ENCODE results near the gene FAM114A2. TPM values are rescaled to one million over a fixed set of nuclear protein-coding genes. Genes with fewer than 3 reads are reported as not detected.
A peak's percentile ranks its signal among the peaks of the same experiment; 100 is the strongest.

Gene FAM114A2
- total RNA-seq, 3 donors from 2014 or later: 21.6 to 32.1 (median 22.0) TPM

GRCh38 chr5:153964191-153964879, 74.4 kb downstream of the FAM114A2 start:
- intact Hi-C loops (cut with DNase I; ENCODE audit: low total_unique reads): no loop called here
- Histone ChIP-seq H3K27me3 (no peaks in the 10 kb centered on the region), H3K27ac (no peak overlapping the region)

GRCh38 chr5:153960269-153961215, 78.2 kb downstream of the FAM114A2 start:
- Histone ChIP-seq H3K9me3 (no peaks in the 10 kb centered on the region), H3K27ac (no peak overlapping the region), H3K4me3 (no peak overlapping the region), H3K4me1 (no peaks in the 10 kb centered on the region), H3K27me3 (no peaks in the 10 kb centered on the region), H3K36me3 (no peaks in the 10 kb centered on the region)
- DNase-seq (ENCODE audit: low spot score in 2 of 2): no peak
- TF ChIP-seq POLR2AphosphoS5 (IDR thresholded peaks at IDR 0.05) (no peak), POLR2A (IDR thresholded peaks at IDR 0.05) (no peak), CTCF (IDR thresholded peaks at IDR 0.05) (no peak)
- intact Hi-C loops (cut with DNase I; ENCODE audit: low total_unique reads): no loop called here

More at GRCh38 chr5:153964191-153964879, 74.4 kb downstream of the FAM114A2 start:
- H3K4me3 ChIP-seq: no peak overlapping the region
- no peak for TF ChIP-seq POLR2A (IDR thresholded peaks at IDR 0.05)
- TF ChIP-seq CTCF (IDR thresholded peaks at IDR 0.05): no peak
- no peaks in the 10 kb centered on the region for H3K36me3 ChIP-seq
- no peaks in the 10 kb centered on the region for H3K9me3 ChIP-seq
- no peaks in the 10 kb centered on the region for H3K4me1 ChIP-seq
- DNase-seq (ENCODE audit: low spot score in 2 of 2): no peak

DNA sequence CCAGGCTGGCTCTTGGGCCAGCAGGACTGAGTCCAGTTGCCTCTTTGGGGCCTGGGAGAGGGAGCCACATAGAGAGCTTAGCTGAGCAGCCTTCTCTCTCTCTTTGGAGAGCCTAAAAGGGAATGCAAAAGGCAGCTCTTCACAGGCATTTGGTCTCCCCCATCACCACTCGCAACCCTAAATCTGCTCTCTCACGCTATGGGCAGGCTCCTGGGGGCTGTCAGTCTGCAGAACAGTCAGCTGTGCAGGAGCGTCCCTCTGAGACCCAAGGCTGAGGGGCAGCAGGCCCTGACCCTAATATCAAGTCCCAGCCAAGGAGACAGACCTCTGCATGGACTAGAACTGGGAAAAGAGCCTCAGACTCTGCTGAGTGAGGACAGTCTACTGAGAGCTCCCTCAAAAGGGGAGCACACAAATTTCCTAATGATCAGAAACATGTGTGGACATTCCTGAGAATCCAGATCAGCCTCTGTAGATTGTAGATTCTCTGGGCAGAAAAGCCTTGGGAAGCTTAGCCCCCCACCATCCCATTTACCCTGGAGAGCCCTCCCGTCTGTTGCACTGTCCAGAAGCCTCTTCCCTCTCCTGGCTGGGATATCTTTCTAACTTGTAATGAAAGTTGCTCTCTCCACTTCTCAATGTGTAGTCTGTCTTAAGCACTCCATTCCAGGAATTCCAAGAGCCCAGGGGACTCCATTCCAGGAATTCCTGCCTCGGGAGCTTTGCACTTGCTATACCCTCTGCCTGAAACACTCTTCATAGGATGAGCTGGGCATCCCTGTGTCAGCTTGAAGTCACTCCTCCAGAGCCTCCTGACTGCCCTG, 79.4 kb downstream of the FAM114A2 start:
- no peak overlapping the region for H3K4me3 ChIP-seq
- H3K27ac ChIP-seq: peak overlapping the region; percentile 17 to 38
- H3K4me1 ChIP-seq: no peaks in the 10 kb centered on the region
- DNase-seq (ENCODE audit: low spot score in 2 of 2): peak in 1 of 2 donors; percentile 21
- no peaks in the 10 kb centered on the region for H3K9me3 ChIP-seq
- no peaks in the 10 kb centered on the region for H3K36me3 ChIP-seq
- TF ChIP-seq CTCF (IDR thresholded peaks at IDR 0.05): no peak
- TF ChIP-seq POLR2A (IDR thresholded peaks at IDR 0.05): no peak
- TF ChIP-seq POLR2AphosphoS5 (IDR thresholded peaks at IDR 0.05): no peak
- H3K27me3 ChIP-seq: no peaks in the 10 kb centered on the region
- intact Hi-C loops (cut with DNase I; ENCODE audit: low total_unique reads): no loop called here

DNA sequence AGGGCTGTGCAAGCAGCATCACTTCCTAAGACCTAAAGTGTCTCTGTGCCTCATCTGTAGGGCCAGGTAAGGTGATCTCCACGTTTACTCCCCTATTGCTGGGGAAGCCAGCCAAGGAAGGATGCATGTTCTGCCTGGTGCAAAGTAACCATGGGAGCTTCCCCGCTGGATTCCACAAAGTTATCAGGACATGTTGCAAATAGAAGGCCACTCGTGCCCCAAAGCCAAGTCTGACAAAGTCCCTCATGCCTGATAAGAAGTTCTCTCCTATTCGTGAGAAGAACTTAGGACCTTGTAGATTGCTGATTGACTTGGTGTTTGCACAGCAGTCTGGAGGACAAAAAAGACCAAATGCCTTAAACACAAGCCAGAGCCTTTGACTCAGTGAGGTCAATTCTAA, 81.5 kb downstream of the FAM114A2 start:
- intact Hi-C loops (cut with DNase I; ENCODE audit: low total_unique reads): no loop called here
- no peak for TF ChIP-seq POLR2AphosphoS5 (IDR thresholded peaks at IDR 0.05)
- TF ChIP-seq POLR2A (IDR thresholded peaks at IDR 0.05): no peak
- TF ChIP-seq CTCF (IDR thresholded peaks at IDR 0.05): no peak
- no peaks in the 10 kb centered on the region for H3K9me3 ChIP-seq
- H3K27ac ChIP-seq: no peak overlapping the region
- DNase-seq (ENCODE audit: low spot score in 2 of 2): no peak
- H3K27me3 ChIP-seq: no peaks in the 10 kb centered on the region
- no peaks in the 10 kb centered on the region for H3K36me3 ChIP-seq
- H3K4me1 ChIP-seq: no peaks in the 10 kb centered on the region
- no peak overlapping the region for H3K4me3 ChIP-seq
